K562 (cell line): ENCODE measurements around the gene MACROD2. TPM values are rescaled to one million over a fixed set of nuclear protein-coding genes. Genes with fewer than 3 reads are reported as not detected.

ENCODE experiments used
- ATAC-seq: fragments of 200-7000 bp; cut with Tn5 transposase; 3 replicates; pipeline ENCODE4 v1.9.1; 2020; ENCODE audit warnings: moderate library complexity
- BruUV-seq: library from RNA; stranded (reverse); fragments of 400-500 nt; replicated peaks from 2 replicates; lab custom pipeline; 2021; lab: Mats Ljungman, UMichigan
- CTCF ChIA-PET: fragments of 300-600 bp; formaldehyde crosslinking; extraction: SDS; loops from one replicate; lab custom pipeline; 2021; ENCODE audit warnings: low intra/inter-chr PET ratio; lab: Yijun Ruan, JAX
- POLR2A ChIA-PET: fragments of 300-600, 350-650 bp; sonication (Branson Sonifier 250); formaldehyde crosslinking; extraction: SDS; loops from one replicate; lab custom pipeline; 2021; ENCODE audit warnings: antibody characterized with exemption, inconsistent platforms; lab: Yijun Ruan, JAX
- DNase-seq, 4 experiments: peaks; one replicate each; pipeline versions ENCODE4 v3.0.0 to v3.0.0-alpha.2; 2011 to 2018; ENCODE audit warnings: low spot score in 3 of 4, mixed read lengths in 3 of 4; ENCODE audit errors: extremely low read depth in 1 of 4
- FAIRE-seq: peaks from 2 replicates; lab custom pipeline; 2011; peaks lifted over from hg19 to GRCh38; lab: Jason Lieb, UNC
- H2AFZ ChIP-seq: 2 replicates; pipeline ENCODE4 v1.6.0; 2011; ENCODE audit warnings: low read depth, low read length, control low read depth, inconsistent platforms
- H3K27ac ChIP-seq: fragments of 200-600 bp; 3 replicates; pipeline ENCODE4 v1.8.0; 2011; ENCODE audit warnings: low read depth, mild to moderate bottlenecking, control low read depth, inconsistent platforms, low read length, moderate library complexity, mixed read lengths; ENCODE audit errors: extremely low read depth
- H3K27me3 ChIP-seq, 2 experiments: fragments of 300-600 bp in 1 of 2; 2 replicates in 1 of 2; 3 replicates in 1 of 2; pipeline versions ENCODE4 v1.6.0 to v1.8.0; 2011; ENCODE audit warnings: inconsistent platforms in 2 of 2, low read length in 2 of 2, mild to moderate bottlenecking in 1 of 2, mixed read lengths in 1 of 2, moderate library complexity in 1 of 2; ENCODE audit not compliant: control insufficient read depth in 2 of 2, insufficient read depth in 2 of 2
- H3K36me3 ChIP-seq: fragments of 300-600 bp; 3 replicates; pipeline ENCODE4 v1.8.0; 2011; ENCODE audit warnings: mild to moderate bottlenecking, low read length, inconsistent platforms; ENCODE audit not compliant: control insufficient read depth, insufficient read depth
- H3K4me1 ChIP-seq, 2 experiments: fragments of 200-600 bp in 1 of 2; replicated peaks in 1 of 2; 2 replicates in 1 of 2; 3 replicates in 1 of 2; pipeline versions ENCODE4 v1.5.1 to v1.8.0; 2011; ENCODE audit warnings: inconsistent platforms in 2 of 2, low read length in 2 of 2, mild to moderate bottlenecking in 1 of 2, mixed read lengths in 1 of 2, moderate library complexity in 1 of 2; ENCODE audit not compliant: control insufficient read depth in 2 of 2, insufficient read depth in 2 of 2
- H3K4me2 ChIP-seq: 2 replicates; pipeline ENCODE4 v1.6.1; 2011; ENCODE audit warnings: low read length, control low read depth, inconsistent platforms, mixed read lengths; ENCODE audit not compliant: insufficient read depth
- H3K4me3 ChIP-seq: fragments of 200-600 bp; sonication (generic), shearing (Covaris generic); 2 replicates; pipeline ENCODE4 v1.5.1; 2016; ENCODE audit warnings: control low read depth, inconsistent platforms
- H3K79me2 ChIP-seq: fragments of 200-600 bp; 3 replicates; pipeline ENCODE4 v1.8.0; 2011; ENCODE audit warnings: low read length, inconsistent platforms; ENCODE audit not compliant: control insufficient read depth, insufficient read depth
- H3K9ac ChIP-seq, 2 experiments: 2 replicates each; pipeline versions ENCODE4 v1.6.0 to v1.6.1; 2011; ENCODE audit warnings: low read depth in 2 of 2, low read length in 2 of 2, control low read depth in 1 of 2, inconsistent platforms in 1 of 2, mild to moderate bottlenecking in 1 of 2, mixed read lengths in 1 of 2; ENCODE audit not compliant: insufficient read depth in 1 of 2
- H3K9me1 ChIP-seq: one replicate; pipeline ENCODE4 v1.6.0; 2011; ENCODE audit warnings: inconsistent platforms, mild to moderate bottlenecking, low read length, moderate library complexity; ENCODE audit not compliant: control insufficient read depth, insufficient read depth
- H3K9me3 ChIP-seq: replicated peaks from 2 replicates; pipeline ENCODE4 v1.5.1; 2011; ENCODE audit warnings: low read depth, low read length, inconsistent platforms; ENCODE audit not compliant: control insufficient read depth, insufficient read depth
- H4K20me1 ChIP-seq: replicated peaks from 2 replicates; pipeline ENCODE4 v1.6.1; 2011; ENCODE audit warnings: low read length, inconsistent platforms, mixed read lengths; ENCODE audit not compliant: control insufficient read depth, insufficient read depth
- CBX8 ChIP-seq: fragments of 200-600 bp; sonication (generic); IDR thresholded peaks from 2 replicates; pipeline ENCODE4 v1.6.1; 2012; ENCODE audit warnings: borderline replicate concordance, mixed run types, low read depth, mild to moderate bottlenecking, moderate library complexity, mixed read lengths, low read length, control low read depth, inconsistent platforms; ENCODE audit not compliant: poor library complexity, severe bottlenecking; ENCODE audit errors: extremely low read depth
- HLTF ChIP-seq: fragments of 450-650 bp; IDR thresholded peaks from 2 replicates; pipeline ENCODE4 v1.6.1; 2016
- TCF3 ChIP-seq: sonication (generic); formaldehyde crosslinking; IDR thresholded peaks from 2 replicates; pipeline ENCODE4 v1.4.0; 2020; ENCODE audit warnings: mild to moderate bottlenecking, missing genetic modification reagents
- WGBS: fragments of 100-300 bp; shearing (Covaris generic); methylation state at CpG from one replicate; pipeline ENCODE4 v1.1.6; 2016; ENCODE audit warnings: low coverage, mixed read lengths; ENCODE audit not compliant: insufficient coverage; ENCODE audit errors: missing lambda C conversion rate; 5-methylcytosine and 5-hydroxymethylcytosine counted together
- in situ Hi-C: fragments of 300-500 bp; cut with MboI; formaldehyde crosslinking; loops from 4 replicates; pipeline ENCODE4 v1.15.0; 2018; ENCODE audit warnings: inconsistent platforms, mixed read lengths
- intact Hi-C: fragments of 100-400 bp; cut with micrococcal nuclease; formaldehyde crosslinking; loops from 2 replicates; pipeline ENCODE4 v1.14.2; 2022
- polyA plus RNA-seq, 8 experiments: library from polyadenylated mRNA; depleted of rRNA in 4 of 8; stranded (reverse) in 5 of 8; unstranded in 3 of 8; fragments of >200 nt; fragmentation: Nextera tagmentation in 2 of 8; fragmentation: Illumina TruSeq in 1 of 8; extraction: Ambion mirVana in 2 of 8; extraction: Trizol in 1 of 8; gene quantifications; 2 replicates each; pipeline versions ENCODE4 v1.2.1 to v1.2.3, GENCODE V29; 2011 to 2014; ENCODE audit warnings: inconsistent platforms in 1 of 8, missing spikeins in 1 of 8
- total RNA-seq, 7 experiments: library from RNA; depleted of rRNA in 6 of 7; stranded (reverse); fragments of >200 nt in 6 of 7; fragmentation: Illumina TruSeq in 2 of 7; extraction: Trizol in 2 of 7; gene quantifications; 2 replicates each; pipeline versions ENCODE4 v1.2.1 to v1.2.3, GENCODE V29; 2011 to 2021; ENCODE audit warnings: low replicate concordance in 1 of 7
- TF ChIP-seq, protein P1 (sequence below): fragments of 450-650 bp; IDR thresholded peaks from 2 replicates; pipeline ENCODE4 v1.7.0; 2016; ENCODE audit warnings: borderline replicate concordance
- TF ChIP-seq, protein P2 (sequence below): fragments of 450-650 bp; formaldehyde crosslinking; IDR thresholded peaks from 2 replicates; pipeline ENCODE4 v1.4.0; 2022; ENCODE audit warnings: missing genetic modification characterization

The MACROD2 gene
- total and polyA plus RNA-seq, 9 of the 15 experiments (the other 6 are each of a cell fraction or from before 2014, with no cell fraction given), result not detected

DNA sequence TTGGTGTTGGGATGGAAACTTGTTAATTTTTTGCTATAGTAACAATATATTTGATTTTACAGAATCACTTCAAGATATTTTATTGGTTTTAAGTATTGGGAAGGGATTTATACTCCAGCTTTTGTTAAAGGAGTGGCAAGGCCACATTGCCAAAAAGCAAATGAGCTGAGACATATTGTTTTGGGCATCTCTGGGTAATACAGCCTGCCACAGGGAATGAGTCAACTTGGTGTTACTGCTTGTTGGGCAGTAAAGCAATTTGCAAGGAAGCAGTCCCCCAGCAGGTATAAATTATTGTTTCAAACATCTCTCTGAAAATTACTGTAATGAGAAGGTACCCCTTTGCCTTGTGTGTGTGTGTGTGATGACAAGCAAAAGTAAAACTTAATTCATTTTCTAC is 1210.4 kb downstream of the MACROD2 start (continued):
- TF ChIP-seq, protein P1, sequence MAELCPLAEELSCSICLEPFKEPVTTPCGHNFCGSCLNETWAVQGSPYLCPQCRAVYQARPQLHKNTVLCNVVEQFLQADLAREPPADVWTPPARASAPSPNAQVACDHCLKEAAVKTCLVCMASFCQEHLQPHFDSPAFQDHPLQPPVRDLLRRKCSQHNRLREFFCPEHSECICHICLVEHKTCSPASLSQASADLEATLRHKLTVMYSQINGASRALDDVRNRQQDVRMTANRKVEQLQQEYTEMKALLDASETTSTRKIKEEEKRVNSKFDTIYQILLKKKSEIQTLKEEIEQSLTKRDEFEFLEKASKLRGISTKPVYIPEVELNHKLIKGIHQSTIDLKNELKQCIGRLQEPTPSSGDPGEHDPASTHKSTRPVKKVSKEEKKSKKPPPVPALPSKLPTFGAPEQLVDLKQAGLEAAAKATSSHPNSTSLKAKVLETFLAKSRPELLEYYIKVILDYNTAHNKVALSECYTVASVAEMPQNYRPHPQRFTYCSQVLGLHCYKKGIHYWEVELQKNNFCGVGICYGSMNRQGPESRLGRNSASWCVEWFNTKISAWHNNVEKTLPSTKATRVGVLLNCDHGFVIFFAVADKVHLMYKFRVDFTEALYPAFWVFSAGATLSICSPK, result no peak
- TF ChIP-seq, protein P2, sequence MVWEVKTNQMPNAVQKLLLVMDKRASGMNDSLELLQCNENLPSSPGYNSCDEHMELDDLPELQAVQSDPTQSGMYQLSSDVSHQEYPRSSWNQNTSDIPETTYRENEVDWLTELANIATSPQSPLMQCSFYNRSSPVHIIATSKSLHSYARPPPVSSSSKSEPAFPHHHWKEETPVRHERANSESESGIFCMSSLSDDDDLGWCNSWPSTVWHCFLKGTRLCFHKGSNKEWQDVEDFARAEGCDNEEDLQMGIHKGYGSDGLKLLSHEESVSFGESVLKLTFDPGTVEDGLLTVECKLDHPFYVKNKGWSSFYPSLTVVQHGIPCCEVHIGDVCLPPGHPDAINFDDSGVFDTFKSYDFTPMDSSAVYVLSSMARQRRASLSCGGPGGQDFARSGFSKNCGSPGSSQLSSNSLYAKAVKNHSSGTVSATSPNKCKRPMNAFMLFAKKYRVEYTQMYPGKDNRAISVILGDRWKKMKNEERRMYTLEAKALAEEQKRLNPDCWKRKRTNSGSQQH (CRISPR knock-in tag), result no peak

DNA sequence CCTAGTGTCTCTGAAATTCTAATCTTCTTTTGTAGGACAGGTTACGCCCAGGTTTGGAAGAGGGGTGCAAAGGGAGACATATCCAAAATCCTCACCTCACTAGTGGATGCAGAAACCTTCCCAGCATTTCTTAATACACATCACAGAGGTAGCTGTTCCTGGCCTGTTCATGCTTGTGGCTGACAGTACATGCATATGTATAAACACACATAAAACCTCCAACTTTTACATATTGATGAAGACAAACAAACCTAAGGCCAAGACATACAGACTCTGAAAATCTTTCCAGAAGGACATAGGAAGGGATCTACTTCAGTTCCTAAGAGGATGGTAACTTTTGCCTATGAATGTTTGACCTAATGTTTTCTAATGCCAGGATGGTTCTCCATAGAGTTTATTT is 1214.2 kb downstream of the MACROD2 start:
- Histone ChIP-seq H3K27ac (no peak overlapping the region), H3K4me3 (no peak overlapping the region), H2AFZ (no peak overlapping the region), H3K9me1 (no peaks in the 10 kb centered on the region), H3K79me2 (no peaks in the 10 kb centered on the region), H4K20me1 (no peaks in the 10 kb centered on the region), H3K4me1 (no peaks in the 10 kb centered on the region), H3K36me3 (no peaks in the 10 kb centered on the region), H3K27me3 (no peaks in the 10 kb centered on the region), H3K4me2 (no peak overlapping the region), H3K9me3 (no peaks in the 10 kb centered on the region), H3K9ac (no peak overlapping the region)
- TF ChIP-seq TCF3 (CRISPR knock-in tag), result no peak
- no peak for TF ChIP-seq CBX8
- no peak for TF ChIP-seq HLTF
- ATAC-seq (no peak), FAIRE-seq (no peak), DNase-seq (no peak)
- WGBS, result 0% methylated on average over 1 of the region's 1 CpG
- ChIA-PET CTCF (no interaction called here), POLR2A (no interaction called here)
- BruUV-seq, result no TSS peak
- in situ Hi-C loops (no loop called here), intact Hi-C loops (no loop called here)
